ENCODE measurements around the gene ERH. TPM values are rescaled to one million over a fixed set of nuclear protein-coding genes. Genes with fewer than 3 reads are reported as not detected.

ERH gene
- total and polyA plus RNA-seq, 10 of the 15 experiments (the other 5 are each of a cell fraction or from before 2014, with no cell fraction given): 255 to 852 (median 382) TPM

- DNase-seq (ENCODE audit: low read depth, low spot score) (no peak), ATAC-seq (no peak), FAIRE-seq (no peak)
- SMC1A ChIA-PET (ENCODE audit: uncharacterized antibody, unreplicated experiment): interaction anchor here (1.0 to 1.8 kb wide), 10 partner anchors 8 to 108 kb away, joined by 3 to 16 read pairs (median 4); partner anchors contain the start of genes ERH and SLC39A9
- Histone ChIP-seq H2AFZ (ENCODE audit: control insufficient read depth, low read depth, low read length) (no peak overlapping the region), H3K27me3 (replicated peaks in 1 of 2; ENCODE audit: control insufficient read depth in 2 of 2, insufficient read depth in 2 of 2, low read length in 1 of 2) (no peaks in the 10 kb centered on the region), H3K79me2 (ENCODE audit: control insufficient read depth, insufficient read depth, low read length) (no peaks in the 10 kb centered on the region), H3K4me1 (ENCODE audit: control insufficient read depth, insufficient read depth, low read length) (peaks cover 40% of the 10 kb centered on the region), H3K9me3 (replicated peaks; ENCODE audit: control insufficient read depth, insufficient read depth, low read length) (no peaks in the 10 kb centered on the region), H3K36me3 (ENCODE audit: control insufficient read depth in 2 of 2, insufficient read depth in 2 of 2, low read length in 1 of 2) (no peaks in the 10 kb centered on the region), H4K20me1 (ENCODE audit: control insufficient read depth, insufficient read depth) (no peaks in the 10 kb centered on the region), H3K4me3 (no peak overlapping the region), H3K27ac (ENCODE audit: control insufficient read depth, insufficient read depth) (no peak overlapping the region), H3K9ac (ENCODE audit: control insufficient read depth, insufficient read depth, low read length) (no peak overlapping the region), H3K4me2 (ENCODE audit: control insufficient read depth, insufficient read depth) (no peak overlapping the region)
- no TSS peak for BruUV-seq (replicated peaks)
- in situ Hi-C loops (cut with MboI): no loop called here
- 79% methylated on average over 5 of the region's 5 CpGs for WGBS (ENCODE audit: insufficient coverage, insufficient replicate concordance, low lambda C conversion rate, missing lambda C conversion rate)
- TF ChIP-seq GABPA (IDR thresholded peaks at IDR 0.05; ENCODE audit: low read depth): no peak
- TF ChIP-seq MAX (IDR thresholded peaks at IDR 0.05; ENCODE audit: low read depth, low read length): no peak
- no peak for TF ChIP-seq POLR2AphosphoS2 (IDR thresholded peaks at IDR 0.05; ENCODE audit: low read depth, low read length)
- TF ChIP-seq TCF3 (IDR thresholded peaks at IDR 0.05; ENCODE audit: borderline replicate concordance, insufficient read depth, low read depth, low read length): no peak
- TF ChIP-seq ZNF622 (IDR thresholded peaks at IDR 0.05): no peak
- TF ChIP-seq MLLT1 (IDR thresholded peaks at IDR 0.05): no peak
- TF ChIP-seq CBX3 (IDR thresholded peaks at IDR 0.05; ENCODE audit: borderline replicate concordance, low read depth): no peak
- no peak for TF ChIP-seq PAX8 (IDR thresholded peaks at IDR 0.05)
- TF ChIP-seq SUZ12 (IDR thresholded peaks at IDR 0.05; ENCODE audit: unreplicated experiment): no peak
- no peak for TF ChIP-seq CEBPZ (IDR thresholded peaks at IDR 0.05; ENCODE audit: low read depth, low read length)
- TF ChIP-seq ETV6 (conservative IDR thresholded peaks at IDR 0.05 in 1 of 2, IDR thresholded peaks at IDR 0.05 in 1 of 2; ENCODE audit: borderline replicate concordance in 1 of 2, low read depth in 1 of 2): no peak
- TF ChIP-seq EGR1 (IDR thresholded peaks at IDR 0.05; ENCODE audit: borderline replicate concordance in 1 of 2, low read depth in 2 of 2, low read length in 2 of 2): no peak
- TF ChIP-seq ZBTB33 (IDR thresholded peaks at IDR 0.05): no peak
- TF ChIP-seq NR2C1 (IDR thresholded peaks at IDR 0.05): no peak
- no peak for TF ChIP-seq PBX3 (IDR thresholded peaks at IDR 0.05; ENCODE audit: insufficient replicate concordance, low read depth, low read length)
- no peak for TF ChIP-seq CREM (IDR thresholded peaks at IDR 0.05; ENCODE audit: low read depth)
- RAD21 ChIA-PET (ENCODE audit: unreplicated experiment): interaction anchor here (1.0 to 2.0 kb wide), 7 partner anchors 10 to 113 kb away, joined by 3 to 13 read pairs (median 5); partner anchors contain the start of genes ERH and SLC39A9
- CTCF ChIA-PET: interaction anchor here (1.0 to 2.6 kb wide), 11 partner anchors 10 to 124 kb away, joined by 3 to 12 read pairs (median 6); no protein-coding TSS in a partner anchor
- POLR2A ChIA-PET: interaction anchor here (0.6 to 9.1 kb wide), 4 partner anchors 9 to 50 kb away, joined by 5 to 100 read pairs (median 6); partner anchors contain the start of genes ERH and SLC39A9
- intact Hi-C loops (cut with micrococcal nuclease; ENCODE audit: unreplicated experiment): no loop called here
These were observed 47.2 kb downstream of the ERH start for GRCh38 chr14:69350892-69351291.
